ENCODE results near the gene HLA-DRB1.

- TF ChIP-seq ZBTB21 (CRISPR knock-in tag; IDR thresholded peaks at IDR 0.05; ENCODE audit: borderline replicate concordance) (no peak), CTCF (IDR thresholded peaks at IDR 0.05) (no peak), ZNF396 (CRISPR knock-in tag; IDR thresholded peaks at IDR 0.05; ENCODE audit: borderline replicate concordance) (no peak), ATF2 (CRISPR knock-in tag; IDR thresholded peaks at IDR 0.05; ENCODE audit: borderline replicate concordance, low read depth) (no peak), MYBL2 (CRISPR knock-in tag; IDR thresholded peaks at IDR 0.05) (no peak), SP1 (CRISPR knock-in tag; conservative IDR thresholded peaks at IDR 0.05) (no peak), ZNF416 (CRISPR knock-in tag; IDR thresholded peaks at IDR 0.05) (no peak)
- TF ChIP-seq, protein P1, sequence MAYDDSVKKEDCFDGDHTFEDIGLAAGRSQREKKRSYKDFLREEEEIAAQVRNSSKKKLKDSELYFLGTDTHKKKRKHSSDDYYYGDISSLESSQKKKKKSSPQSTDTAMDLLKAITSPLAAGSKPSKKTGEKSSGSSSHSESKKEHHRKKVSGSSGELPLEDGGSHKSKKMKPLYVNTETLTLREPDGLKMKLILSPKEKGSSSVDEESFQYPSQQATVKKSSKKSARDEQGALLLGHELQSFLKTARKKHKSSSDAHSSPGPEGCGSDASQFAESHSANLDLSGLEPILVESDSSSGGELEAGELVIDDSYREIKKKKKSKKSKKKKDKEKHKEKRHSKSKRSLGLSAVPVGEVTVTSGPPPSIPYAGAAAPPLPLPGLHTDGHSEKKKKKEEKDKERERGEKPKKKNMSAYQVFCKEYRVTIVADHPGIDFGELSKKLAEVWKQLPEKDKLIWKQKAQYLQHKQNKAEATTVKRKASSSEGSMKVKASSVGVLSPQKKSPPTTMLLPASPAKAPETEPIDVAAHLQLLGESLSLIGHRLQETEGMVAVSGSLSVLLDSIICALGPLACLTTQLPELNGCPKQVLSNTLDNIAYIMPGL (CRISPR knock-in tag; IDR thresholded peaks at IDR 0.05): no peak
These were observed 20.3 kb upstream of the HLA-DRB1 start for GRCh38 chr6:32609731-32610640.
